IPS-NIHi11 (cell line): ENCODE results near the gene SENP5.
A peak's percentile ranks its signal among the peaks of the same experiment; 100 is the strongest.

ENCODE experiments used
- DNase-seq: peaks from one replicate; pipeline ENCODE4 v3.0.0; 2012; ENCODE audit warnings: mixed read lengths, low spot score

Gene SENP5

DNA sequence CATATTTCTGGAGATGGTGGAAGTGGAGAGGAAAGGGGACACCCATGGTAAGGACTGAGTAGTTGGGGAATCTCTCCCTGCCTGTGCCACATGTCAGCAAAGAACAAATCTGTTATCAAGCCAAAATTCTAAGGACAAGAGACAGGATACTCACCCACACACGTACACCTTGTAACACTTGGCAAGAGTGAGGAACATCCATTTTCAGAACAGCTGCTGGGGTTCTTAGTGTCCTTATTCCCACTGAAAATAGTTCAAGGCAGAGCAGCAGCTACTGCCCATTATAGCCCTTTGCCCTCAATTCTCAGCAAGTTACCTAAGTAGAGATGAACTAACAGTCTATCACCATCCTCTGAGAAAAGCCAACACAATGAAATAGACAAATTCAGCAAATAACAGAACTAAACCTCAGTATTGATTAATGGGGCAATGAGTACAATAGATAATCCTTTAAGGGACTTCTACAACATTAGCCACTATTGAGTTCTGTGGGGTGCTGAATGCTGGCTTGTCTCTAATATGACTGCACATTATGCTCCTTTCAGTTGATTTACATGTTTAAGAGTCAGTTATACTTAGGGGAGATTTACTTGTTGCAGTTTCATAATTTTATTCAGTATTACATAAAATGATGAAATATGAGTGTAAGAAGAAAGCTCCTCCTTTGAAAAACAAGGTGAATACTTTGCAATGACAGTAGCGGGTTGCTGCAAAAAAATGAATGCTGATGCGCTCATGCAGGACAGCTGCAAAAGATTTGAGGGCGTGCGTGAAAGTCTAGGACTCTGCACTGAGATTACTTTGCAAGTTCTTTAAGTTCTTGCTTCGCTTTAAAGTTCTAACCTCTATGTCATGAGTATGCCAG lies 22.4 kb downstream of the SENP5 start:
- DNase-seq, result no peak

DNA sequence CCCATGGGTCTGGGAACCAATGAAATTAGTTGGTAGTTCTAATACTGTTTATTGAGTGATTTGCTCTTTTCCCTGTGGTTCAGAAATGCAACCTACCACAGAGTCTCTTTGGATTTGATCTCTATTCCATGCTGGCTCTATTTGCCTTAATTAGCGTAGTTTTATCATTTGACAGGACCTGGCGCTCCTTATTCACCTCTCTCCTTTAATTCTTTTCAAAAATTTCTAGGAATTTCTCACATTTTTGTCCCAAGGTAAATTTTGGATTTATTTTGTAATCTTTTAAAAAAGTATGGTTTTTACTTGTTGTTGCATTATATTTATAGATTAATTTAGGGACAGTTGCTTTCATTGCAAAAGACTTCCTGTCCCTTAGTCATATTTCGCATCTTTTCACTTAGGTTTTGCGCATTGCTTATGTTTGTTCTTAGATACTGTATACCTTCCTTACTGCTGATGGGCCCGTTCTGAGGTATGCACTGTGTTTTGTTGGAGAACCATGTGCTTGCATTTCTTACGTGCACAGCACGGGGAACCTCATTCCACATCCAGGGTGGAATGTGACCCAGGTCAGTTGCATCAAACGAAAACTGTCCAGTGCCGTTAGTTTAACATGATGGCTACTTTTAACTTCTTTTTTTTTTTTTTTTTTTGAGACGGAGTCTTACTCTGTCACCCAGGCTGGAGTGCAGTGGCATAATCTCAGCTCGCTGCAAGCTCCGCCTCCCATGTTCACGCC lies 27.0 kb downstream of the SENP5 start:
- no peak for DNase-seq

DNA sequence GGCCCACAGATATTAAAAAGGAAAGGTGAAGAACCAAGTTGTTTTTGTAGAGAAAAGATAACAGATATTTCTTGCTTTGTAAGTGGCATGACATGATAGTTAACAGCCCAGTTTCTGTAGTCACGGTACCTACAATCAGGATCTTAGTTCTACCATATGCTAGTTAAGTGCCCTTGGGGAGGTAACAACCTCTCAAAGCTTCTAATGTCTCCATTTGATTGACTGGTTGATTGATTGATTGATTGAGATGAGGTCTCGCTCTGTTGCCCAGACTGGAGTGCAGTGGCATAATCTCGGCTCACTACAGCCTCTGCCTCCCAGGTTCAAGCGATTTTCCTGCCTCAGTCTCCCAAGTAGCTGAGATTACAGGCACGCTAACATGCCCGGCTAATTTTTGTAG lies 28.5 kb downstream of the SENP5 start:
- DNase-seq, result no peak

DNA sequence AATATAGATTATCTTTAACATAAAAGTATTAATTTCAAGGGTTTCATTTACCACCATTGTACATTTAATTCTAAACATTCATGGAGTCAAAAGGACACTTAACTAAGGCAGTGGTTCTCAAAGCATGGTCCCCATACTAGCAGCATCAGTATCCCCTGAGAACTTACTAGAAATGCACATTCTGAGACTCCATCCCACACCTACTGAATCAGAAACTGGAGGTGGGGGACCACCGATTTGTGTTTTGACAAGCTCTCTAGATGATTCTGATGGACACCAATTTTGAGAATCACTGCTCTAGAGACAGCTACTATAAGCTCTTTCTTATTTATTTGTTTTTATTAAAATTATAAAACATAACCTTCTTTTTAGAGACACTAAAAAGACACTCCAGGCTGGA lies 34.0 kb downstream of the SENP5 start:
- no peak for DNase-seq

DNA sequence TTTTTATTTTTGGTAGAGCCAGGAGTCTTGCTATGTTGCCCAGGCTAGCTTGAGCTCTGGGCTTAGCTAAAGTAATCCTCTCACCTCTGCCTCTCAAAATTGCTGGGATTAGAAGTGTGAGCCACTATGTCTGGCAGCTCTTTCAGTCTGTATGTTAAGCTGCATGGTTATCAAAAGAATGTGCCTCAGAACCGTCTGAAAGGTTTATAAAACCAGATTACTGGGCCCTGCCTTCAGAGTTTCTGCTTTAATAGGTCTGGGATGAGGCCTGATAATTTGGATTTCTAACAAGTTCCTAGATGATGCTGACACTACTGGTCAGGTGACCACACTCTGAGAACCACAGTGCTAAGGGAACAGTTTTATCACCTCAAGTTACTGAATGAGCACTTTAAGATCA lies 34.6 kb downstream of the SENP5 start:
- no peak for DNase-seq

DNA sequence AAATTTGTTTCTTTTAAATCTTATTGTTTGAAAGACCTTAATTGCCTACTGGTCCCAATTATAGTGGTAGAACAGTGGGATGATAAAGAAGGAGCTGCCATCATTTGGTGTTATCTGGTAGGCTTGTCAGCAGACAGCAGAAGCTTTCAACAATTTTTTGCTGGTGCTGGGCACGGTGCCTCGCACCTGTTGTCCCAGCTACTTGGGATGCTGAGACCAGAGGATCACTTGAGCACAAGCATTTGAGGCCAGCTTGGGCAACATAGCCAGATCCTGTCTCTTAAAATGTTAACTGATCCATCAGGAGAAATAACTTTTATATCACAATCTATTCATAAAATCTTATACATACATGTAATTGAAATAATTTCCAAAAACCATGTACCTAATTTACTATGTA lies 36.0 kb downstream of the SENP5 start:
- no peak for DNase-seq

DNA sequence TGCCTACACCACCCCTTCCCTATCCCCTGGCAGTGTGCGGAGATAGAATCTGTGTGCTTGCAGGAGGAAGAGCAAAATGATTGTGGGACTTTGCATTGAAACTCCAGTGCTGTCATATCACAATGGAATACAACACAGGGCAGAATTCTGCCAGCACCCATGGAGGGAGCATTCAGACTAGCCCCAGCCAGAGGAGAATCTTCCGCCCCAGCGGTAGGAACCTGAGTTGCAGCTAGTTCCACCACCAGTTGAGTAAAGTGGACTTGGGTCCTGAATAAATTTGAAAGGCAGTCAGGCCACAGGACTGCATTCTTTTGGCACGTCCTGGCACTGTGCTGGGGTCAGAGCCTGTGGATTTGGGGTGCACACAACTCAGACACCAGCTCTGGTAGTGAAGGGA lies 47.1 kb downstream of the SENP5 start:
- no peak for DNase-seq

DNA sequence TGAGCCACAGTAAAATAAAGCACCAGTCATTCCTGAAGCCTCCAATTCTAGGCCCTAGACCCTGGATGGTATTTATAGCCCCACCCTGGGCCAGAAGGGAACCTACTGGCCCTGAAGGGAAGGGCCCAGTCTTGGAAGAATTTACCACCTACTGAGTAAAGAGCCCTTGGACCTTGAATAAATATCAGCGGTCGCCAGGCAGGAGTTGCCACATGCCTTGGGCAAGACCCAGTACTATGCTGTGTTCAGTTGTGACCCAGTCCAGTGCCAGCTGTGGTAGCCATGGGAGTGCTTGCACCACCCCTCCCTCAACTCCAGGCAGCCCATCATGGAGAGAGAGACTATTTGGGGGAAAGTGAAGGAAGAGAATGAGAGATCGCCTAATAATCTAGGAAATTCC lies 47.7 kb downstream of the SENP5 start:
- no peak for DNase-seq

DNA sequence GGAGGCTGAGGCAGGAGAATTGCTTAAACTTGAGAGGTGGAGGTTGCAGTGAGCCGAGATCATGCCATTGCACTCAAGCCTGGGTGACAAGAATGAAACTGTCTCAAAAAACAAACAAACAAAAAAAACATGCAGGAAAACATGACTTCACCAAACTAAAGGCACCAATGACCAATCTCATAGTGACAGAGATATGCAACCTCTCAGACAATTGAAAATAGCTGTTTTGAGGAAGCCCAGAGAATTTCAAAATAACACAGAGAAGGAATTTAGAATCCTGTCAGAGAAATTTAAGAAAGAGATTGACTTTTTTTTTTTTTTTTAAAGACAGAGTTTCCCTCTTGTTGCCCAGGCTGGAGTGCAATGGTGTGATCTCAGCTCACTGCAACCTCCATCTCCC lies 48.5 kb downstream of the SENP5 start:
- DNase-seq, result no peak

DNA sequence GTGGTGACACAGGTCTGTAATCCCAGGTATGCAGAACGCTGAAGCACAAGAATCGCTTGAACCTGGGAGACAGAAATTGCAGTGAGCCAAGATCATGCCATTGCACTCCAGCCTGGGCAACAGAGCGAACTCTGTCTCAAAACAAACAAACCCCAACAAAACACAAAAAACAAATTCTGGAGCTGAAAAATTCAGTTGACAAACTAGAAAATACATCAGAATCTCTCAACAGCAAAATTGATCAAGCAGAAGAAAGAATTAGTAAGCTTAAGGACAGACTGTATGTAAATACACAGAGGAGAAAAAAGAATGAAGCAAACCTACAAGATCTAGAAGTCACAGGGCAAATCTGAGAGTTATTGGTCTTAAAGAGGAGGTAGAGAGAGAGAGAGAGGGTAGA lies 49.3 kb downstream of the SENP5 start:
- DNase-seq, result no peak

DNA sequence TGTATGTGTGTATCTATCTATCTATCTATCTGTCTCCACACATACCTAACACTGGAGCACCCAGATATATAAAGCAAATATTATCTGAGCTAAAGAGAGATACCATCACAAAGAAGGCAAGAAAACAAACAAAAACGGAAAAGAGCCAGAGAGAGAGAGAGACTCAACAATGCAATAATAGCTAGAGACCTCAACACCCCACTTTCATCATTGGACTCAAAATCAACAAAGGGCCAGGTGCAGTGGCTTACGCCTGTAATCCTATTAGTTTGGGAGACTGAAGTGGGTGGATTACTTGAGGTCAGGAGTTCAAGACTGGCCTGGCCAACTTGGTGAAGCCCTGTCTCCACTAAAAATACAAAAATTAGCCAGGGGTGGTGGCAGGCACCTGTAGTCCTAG lies 51.2 kb downstream of the SENP5 start:
- DNase-seq, result no peak

DNA sequence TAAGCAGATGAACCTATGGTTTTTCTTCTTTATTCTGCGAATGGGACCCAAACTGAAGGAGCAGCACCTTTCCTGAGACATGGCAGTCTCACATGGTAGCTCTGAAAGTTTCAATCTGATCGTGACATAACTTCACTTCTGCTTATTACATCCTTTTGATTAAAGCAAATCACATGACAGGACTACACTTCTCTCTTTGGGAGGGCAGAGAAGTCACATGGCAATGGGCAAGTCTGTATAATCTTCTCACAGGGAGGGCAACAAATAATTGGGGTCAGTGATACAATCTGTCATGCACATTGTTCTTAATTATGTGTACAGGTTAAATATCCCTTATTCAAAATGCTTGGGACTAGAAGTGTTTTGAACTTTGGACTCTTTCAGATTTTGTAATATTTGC lies 53.0 kb downstream of the SENP5 start:
- DNase-seq, result no peak

DNA sequence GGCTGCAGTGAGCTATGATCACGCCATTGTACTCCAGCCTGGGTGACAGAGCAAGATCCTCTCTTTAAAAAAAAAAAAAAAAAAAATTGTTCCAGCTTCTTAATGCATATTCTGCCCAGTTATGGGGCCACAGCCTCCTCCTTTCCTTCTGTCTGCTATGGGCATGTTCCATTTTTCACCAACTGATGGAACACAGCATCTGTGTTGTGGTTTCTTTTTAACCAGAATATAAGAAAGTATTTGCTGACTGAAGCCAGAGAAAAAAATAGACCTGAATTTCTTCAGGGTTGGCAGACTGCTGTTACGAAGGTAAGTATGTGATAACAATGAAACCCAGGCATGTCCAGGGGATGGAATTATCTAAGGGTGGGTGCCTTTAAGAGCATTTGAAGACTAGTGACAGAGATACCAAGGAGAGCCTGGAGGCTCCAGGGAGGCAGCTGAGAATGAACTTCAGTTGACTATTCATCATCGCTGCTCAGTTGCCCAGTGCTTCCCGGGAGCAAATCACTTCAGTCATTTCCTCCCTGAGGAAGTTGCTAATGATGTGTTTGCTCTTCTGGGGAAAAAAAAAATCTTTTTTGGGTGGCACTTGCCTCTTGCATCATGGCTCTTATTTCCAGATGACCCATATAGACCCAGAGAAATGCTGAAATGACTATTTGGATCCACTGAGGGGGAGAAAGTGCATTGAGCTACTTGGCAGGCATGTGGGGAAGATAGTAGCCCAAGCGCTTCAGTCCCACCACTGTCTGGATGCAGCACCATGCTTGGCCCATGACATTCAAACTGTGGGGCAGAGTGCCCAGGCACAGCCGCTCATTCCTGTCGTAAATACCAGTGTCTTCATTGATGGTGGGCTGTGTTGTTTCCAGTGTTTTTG lies 60.1 kb downstream of the SENP5 start:
- DNase-seq, result no peak

DNA sequence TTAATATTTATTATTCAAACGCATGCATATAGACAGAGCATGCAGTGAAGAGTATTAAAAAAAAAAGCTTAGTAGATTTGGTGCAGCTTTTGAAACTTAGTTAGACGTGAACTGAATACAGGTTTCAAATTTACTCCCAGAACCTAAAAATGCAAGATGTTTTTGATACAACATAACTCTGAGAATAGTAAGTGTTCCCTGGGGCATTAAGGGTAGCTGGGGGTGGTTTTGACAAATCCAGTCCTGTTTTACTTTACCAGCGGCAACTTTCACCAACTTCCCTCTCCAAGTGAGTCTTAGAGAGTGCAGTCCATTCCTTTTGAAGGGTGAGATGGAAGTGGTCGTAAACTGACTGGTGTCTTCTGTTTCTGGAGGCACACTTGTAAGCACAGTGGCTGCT lies 63.4 kb downstream of the SENP5 start:
- DNase-seq, result no peak

DNA sequence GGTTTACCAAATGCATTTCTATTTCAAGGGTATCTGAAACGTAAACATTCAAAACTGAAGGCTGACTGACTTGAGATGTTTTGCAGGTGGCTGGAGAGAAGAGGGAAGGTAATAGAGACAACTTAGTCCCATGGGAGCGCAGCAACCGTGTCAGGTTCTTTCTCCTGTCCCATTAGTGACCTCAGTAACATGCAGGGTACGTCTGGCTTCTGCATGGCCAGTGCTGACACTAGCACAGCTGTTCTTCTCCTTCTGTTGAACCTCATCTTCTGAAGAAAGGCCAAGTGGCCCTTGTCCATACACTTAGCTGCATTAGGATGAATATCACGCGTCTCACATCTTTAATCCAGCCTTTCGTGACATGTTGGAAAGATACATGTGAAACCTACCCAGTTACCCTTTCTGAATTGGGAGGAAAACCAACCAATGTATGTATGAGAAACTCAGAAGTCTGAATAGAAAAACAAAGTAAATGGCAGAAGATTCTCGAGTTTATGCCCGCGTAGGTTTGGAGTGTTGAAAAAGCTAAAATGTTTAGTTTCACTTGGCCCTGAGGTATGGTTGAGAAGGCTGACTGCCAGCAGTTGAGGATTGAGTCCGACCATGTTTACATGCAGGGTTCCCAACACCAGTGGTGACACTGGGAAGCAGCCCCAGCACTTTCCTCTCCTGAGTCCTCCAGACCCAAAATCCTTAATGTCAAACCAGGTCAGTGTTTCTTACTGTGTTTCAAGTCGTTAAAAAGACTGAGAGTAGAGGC lies 64.3 kb downstream of the SENP5 start:
- no peak for DNase-seq

DNA sequence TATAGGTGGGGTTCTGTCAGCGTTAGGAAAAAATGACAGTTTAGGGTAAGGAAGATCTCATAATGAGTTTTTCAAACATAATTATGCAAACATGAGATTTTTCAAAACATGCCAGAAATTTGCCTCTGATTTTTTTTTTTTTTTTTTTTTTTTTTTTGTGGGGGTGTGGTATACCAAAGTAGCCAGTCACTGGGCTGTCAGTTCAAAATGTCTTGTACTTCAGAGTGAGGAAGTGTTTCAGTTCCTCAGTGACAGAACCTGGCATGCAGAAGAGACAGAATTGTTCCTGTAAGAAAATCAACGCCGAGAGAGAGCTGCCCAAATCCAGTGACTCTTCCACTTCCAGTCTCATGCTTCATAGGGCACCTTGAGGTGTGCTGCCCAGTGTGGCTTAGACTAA lies 64.9 kb downstream of the SENP5 start:
- DNase-seq, result no peak

DNA sequence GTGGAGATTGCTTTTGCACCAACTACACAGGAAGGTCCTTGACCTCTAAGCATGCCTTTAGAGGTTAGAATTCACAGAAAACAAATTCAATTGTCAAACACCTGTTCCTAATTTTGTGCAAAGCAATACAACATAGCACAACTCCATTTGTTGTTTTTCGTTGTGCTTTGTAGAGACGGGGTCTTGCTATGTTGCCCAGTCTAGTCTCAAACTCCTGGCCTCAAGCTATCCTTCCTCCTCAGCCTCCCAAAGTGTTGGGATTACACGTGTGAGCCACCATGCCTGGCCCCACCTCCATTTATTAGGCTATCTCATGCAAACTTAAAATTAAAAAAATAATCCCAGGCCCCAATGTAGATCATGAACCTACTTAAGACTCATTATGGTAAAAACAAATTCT lies 68.6 kb downstream of the SENP5 start:
- DNase-seq, result no peak

DNA sequence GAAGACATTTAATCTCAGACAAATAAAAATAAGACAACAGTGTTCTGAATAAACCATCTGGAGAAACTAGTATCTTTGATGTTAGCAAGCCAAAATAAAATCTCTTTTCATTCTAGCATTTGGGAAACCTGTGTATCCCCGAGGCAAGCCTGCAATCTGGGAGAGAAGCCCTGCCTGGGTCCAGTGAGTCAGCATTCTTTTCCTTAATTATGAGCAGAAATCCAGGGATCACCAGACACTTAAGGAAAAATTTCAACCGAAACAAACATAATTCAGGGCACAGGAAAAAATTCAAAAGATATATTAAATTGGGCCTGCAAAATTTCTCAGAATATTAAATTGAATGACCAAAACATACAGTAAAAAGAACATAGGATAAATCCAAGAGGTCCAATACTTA lies 70.4 kb downstream of the SENP5 start:
- DNase-seq, result no peak

DNA sequence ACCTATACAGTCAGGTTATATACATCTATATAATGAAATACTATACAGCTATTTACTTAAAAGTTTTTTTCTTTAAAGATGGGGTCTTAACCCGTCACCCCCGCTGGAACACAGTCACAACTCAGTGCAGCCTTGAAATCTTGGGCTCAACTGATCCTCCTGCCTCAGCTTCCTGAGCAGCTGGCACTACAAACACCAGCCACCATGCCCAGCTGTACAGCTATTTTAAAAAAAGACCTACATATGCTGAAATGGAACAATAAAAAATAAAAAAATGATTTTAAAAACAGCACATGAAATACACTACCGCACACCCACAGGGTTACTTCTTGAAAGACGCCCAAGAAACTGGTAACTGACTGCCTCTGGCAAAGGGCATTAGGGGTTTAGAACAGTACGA lies 70.9 kb downstream of the SENP5 start:
- DNase-seq, result no peak

DNA sequence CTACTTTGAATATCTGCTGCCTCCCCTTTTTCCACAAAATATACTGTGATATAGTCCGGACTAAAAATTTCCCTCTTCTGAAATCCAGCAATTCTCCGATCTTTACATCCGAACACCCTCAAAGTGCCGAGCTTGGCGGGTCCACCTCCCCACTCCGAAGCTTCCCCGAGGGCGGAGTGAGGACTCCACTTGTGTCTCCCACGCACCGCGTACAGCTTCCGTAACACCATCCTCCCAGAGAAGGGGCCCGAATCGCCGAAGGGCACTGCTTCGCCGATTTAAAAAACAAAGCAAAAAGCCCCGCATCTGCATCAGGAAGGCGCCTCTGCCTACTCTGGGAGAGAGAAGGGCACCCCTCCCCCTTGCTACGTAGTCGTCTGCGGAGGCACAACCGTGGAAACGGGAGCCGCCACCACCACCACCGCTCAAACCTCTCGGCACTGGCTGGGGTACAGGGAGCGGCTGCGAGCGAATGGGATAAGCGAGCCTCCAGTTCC lies 74.1 kb downstream of the SENP5 start:
- peak; percentile 55 for DNase-seq

DNA sequence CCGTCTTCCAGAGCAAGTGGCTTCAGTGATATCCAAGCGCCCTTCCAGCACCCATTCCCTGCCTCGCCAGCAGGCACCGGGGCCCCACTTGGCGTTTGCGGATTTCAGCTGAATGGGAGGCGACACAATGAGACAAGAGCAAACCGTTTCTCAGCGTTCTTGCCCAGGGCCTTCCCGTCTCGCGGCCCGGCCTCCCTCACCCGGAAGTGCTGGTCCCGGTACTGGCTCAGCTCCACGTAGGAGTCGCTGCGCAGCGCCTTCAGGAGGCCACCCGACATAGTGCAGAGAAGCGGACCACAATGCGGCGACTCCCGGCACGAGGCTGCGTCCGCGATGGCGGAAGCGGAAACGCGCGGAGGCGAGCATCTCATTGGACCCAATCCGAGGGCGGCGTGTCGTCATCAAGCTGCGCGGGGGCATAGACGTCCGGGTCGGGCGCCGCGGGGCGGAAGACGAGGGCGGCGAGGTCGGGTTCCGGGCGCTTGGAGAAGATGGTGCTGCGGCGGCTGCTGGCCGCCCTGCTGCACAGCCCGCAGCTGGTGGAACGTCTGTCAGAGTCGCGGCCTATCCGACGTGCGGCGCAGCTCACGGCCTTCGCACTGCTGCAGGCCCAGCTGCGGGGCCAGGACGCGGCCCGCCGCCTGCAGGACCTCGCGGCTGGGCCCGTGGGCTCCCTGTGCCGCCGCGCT lies 74.7 kb downstream of the SENP5 start, which contains the start of gene NCBP2:
NCBP2 (minus strand) TSS at position 303 of the 689 bp plus-strand sequence; CDS start at position 278, 25 bp downstream.
- peak; percentile 99 for DNase-seq
